ENCODE measurements around the gene CTSH.

CTSH gene

GRCh38 chr15:78950343-78950742 is 5.5 kb upstream of the CTSH start:
- H3K36me3 ChIP-seq (ENCODE audit: insufficient read depth, low read depth, low read length): no peaks in the 10 kb centered on the region
- no peak overlapping the region for H3K27ac ChIP-seq (ENCODE audit: low read length)
- no peak overlapping the region for H3K4me3 ChIP-seq (ENCODE audit: low read length)
- peaks cover 11% of the 10 kb centered on the region for H3K27me3 ChIP-seq (ENCODE audit: insufficient read depth, low read length)
- H3K9me3 ChIP-seq (ENCODE audit: insufficient read depth, low read depth, low read length): no peaks in the 10 kb centered on the region
- H3K4me1 ChIP-seq (ENCODE audit: insufficient read depth, low read length): 0 out of 2 replicates have a peak, but pooled peaks cover 3% of the 10 kb centered on the region
- H3K9ac ChIP-seq (ENCODE audit: low read depth, low read length): no peak overlapping the region

- H3K4me3 ChIP-seq (ENCODE audit: low read length): no peak overlapping the region
- no peaks in the 10 kb centered on the region for H3K36me3 ChIP-seq (ENCODE audit: insufficient read depth, low read depth, low read length)
- peaks cover 14% of the 10 kb centered on the region for H3K27me3 ChIP-seq (ENCODE audit: insufficient read depth, low read length)
- H3K9ac ChIP-seq (ENCODE audit: low read depth, low read length): no peak overlapping the region
- no peak overlapping the region for H3K27ac ChIP-seq (ENCODE audit: low read length)
- no peaks in the 10 kb centered on the region for H3K9me3 ChIP-seq (ENCODE audit: insufficient read depth, low read depth, low read length)
- H3K4me1 ChIP-seq (ENCODE audit: insufficient read depth, low read length): 0 out of 2 replicates have a peak, but pooled peaks cover 5% of the 10 kb centered on the region
Measured at GRCh38 chr15:78949461-78949860, 4.6 kb upstream of the CTSH start.

- H3K36me3 ChIP-seq (ENCODE audit: insufficient read depth, low read depth, low read length): no peaks in the 10 kb centered on the region
- peaks cover 34% of the 10 kb centered on the region for H3K27me3 ChIP-seq (ENCODE audit: insufficient read depth, low read length)
- H3K4me3 ChIP-seq (ENCODE audit: low read length): no peak overlapping the region
- H3K4me1 ChIP-seq (ENCODE audit: insufficient read depth, low read length): 0 out of 2 replicates have a peak, but pooled peaks cover 6% of the 10 kb centered on the region
- H3K9me3 ChIP-seq (ENCODE audit: insufficient read depth, low read depth, low read length): no peaks in the 10 kb centered on the region
- no peak overlapping the region for H3K9ac ChIP-seq (ENCODE audit: low read depth, low read length)
- H3K27ac ChIP-seq (ENCODE audit: low read length): no peak overlapping the region
Measured at GRCh38 chr15:78947506-78947905, 2.7 kb upstream of the CTSH start.

GRCh38 chr15:78946493-78946892 is 1.6 kb upstream of the CTSH start:
- 0 out of 2 replicates have a peak, but pooled peaks cover 6% of the 10 kb centered on the region for H3K4me1 ChIP-seq (ENCODE audit: insufficient read depth, low read length)
- no peak overlapping the region for H3K4me3 ChIP-seq (ENCODE audit: low read length)
- no peak overlapping the region for H3K27ac ChIP-seq (ENCODE audit: low read length)
- H3K36me3 ChIP-seq (ENCODE audit: insufficient read depth, low read depth, low read length): no peaks in the 10 kb centered on the region
- H3K9me3 ChIP-seq (ENCODE audit: insufficient read depth, low read depth, low read length): no peaks in the 10 kb centered on the region
- no peak overlapping the region for H3K9ac ChIP-seq (ENCODE audit: low read depth, low read length)
- peaks cover 36% of the 10 kb centered on the region for H3K27me3 ChIP-seq (ENCODE audit: insufficient read depth, low read length)

GRCh38 chr15:78944202-78944625 is 632 bp downstream of the CTSH start:
- Histone ChIP-seq H3K4me3 (ENCODE audit: low read length) (peak overlapping the region; percentile 76), H3K9me3 (ENCODE audit: insufficient read depth, low read depth, low read length) (no peaks in the 10 kb centered on the region), H3K27ac (ENCODE audit: low read length) (no peak overlapping the region), H3K9ac (ENCODE audit: low read depth, low read length) (peak overlapping the region; percentile 76; the same call in 1 of the 2 replicates), H3K4me1 (ENCODE audit: insufficient read depth, low read length) (0 out of 2 replicates have a peak, but pooled peaks cover 4% of the 10 kb centered on the region), H3K36me3 (ENCODE audit: insufficient read depth, low read depth, low read length) (no peaks in the 10 kb centered on the region), H3K27me3 (ENCODE audit: insufficient read depth, low read length) (peaks cover 36% of the 10 kb centered on the region)

GRCh38 chr15:78943692-78944091 is 1.2 kb downstream of the CTSH start:
- Histone ChIP-seq H3K4me1 (ENCODE audit: insufficient read depth, low read length) (0 out of 2 replicates have a peak, but pooled peaks cover 4% of the 10 kb centered on the region), H3K36me3 (ENCODE audit: insufficient read depth, low read depth, low read length) (no peaks in the 10 kb centered on the region), H3K9ac (ENCODE audit: low read depth, low read length) (no peak overlapping the region), H3K27me3 (ENCODE audit: insufficient read depth, low read length) (peaks cover 36% of the 10 kb centered on the region), H3K9me3 (ENCODE audit: insufficient read depth, low read depth, low read length) (no peaks in the 10 kb centered on the region), H3K4me3 (ENCODE audit: low read length) (no peak overlapping the region), H3K27ac (ENCODE audit: low read length) (no peak overlapping the region)

GRCh38 chr15:78942741-78943140 is 2.1 kb downstream of the CTSH start:
- Histone ChIP-seq H3K9me3 (ENCODE audit: insufficient read depth, low read depth, low read length) (no peaks in the 10 kb centered on the region), H3K4me1 (ENCODE audit: insufficient read depth, low read length) (0 out of 2 replicates have a peak, but pooled peaks cover 4% of the 10 kb centered on the region), H3K9ac (ENCODE audit: low read depth, low read length) (no peak overlapping the region), H3K27me3 (ENCODE audit: insufficient read depth, low read length) (peaks cover 36% of the 10 kb centered on the region), H3K27ac (ENCODE audit: low read length) (no peak overlapping the region), H3K36me3 (ENCODE audit: insufficient read depth, low read depth, low read length) (no peaks in the 10 kb centered on the region), H3K4me3 (ENCODE audit: low read length) (no peak overlapping the region)

- no peak overlapping the region for H3K27ac ChIP-seq (ENCODE audit: low read length)
- H3K27me3 ChIP-seq (ENCODE audit: insufficient read depth, low read length): peaks cover 16% of the 10 kb centered on the region
- no peaks in the 10 kb centered on the region for H3K4me1 ChIP-seq (ENCODE audit: insufficient read depth, low read length)
- H3K36me3 ChIP-seq (ENCODE audit: insufficient read depth, low read depth, low read length): no peaks in the 10 kb centered on the region
- H3K9ac ChIP-seq (ENCODE audit: low read depth, low read length): no peak overlapping the region
- no peak overlapping the region for H3K4me3 ChIP-seq (ENCODE audit: low read length)
- H3K9me3 ChIP-seq (ENCODE audit: insufficient read depth, low read depth, low read length): no peaks in the 10 kb centered on the region
Measured at GRCh38 chr15:78938658-78939488, 6.0 kb downstream of the CTSH start.

GRCh38 chr15:78937132-78937739 is 7.6 kb downstream of the CTSH start:
- Histone ChIP-seq H3K4me3 (ENCODE audit: low read length) (no peak overlapping the region), H3K27ac (ENCODE audit: low read length) (no peak overlapping the region)

GRCh38 chr15:78934655-78935023 is 10.2 kb downstream of the CTSH start:
- H3K9ac ChIP-seq (ENCODE audit: low read depth, low read length): no peak overlapping the region

More at GRCh38 chr15:78937132-78937739, 7.6 kb downstream of the CTSH start:
- H3K36me3 ChIP-seq (ENCODE audit: insufficient read depth, low read depth, low read length): no peaks in the 10 kb centered on the region
- no peaks in the 10 kb centered on the region for H3K9me3 ChIP-seq (ENCODE audit: insufficient read depth, low read depth, low read length)
- H3K27me3 ChIP-seq (ENCODE audit: insufficient read depth, low read length): no peaks in the 10 kb centered on the region
- H3K4me1 ChIP-seq (ENCODE audit: insufficient read depth, low read length): no peaks in the 10 kb centered on the region
- no peak overlapping the region for H3K9ac ChIP-seq (ENCODE audit: low read depth, low read length)

GRCh38 chr15:78933823-78934654 is 10.8 kb downstream of the CTSH start:
- Histone ChIP-seq H3K27me3 (ENCODE audit: insufficient read depth, low read length) (no peaks in the 10 kb centered on the region), H3K4me3 (ENCODE audit: low read length) (no peak overlapping the region), H3K4me1 (ENCODE audit: insufficient read depth, low read length) (no peaks in the 10 kb centered on the region), H3K27ac (ENCODE audit: low read length) (no peak overlapping the region), H3K36me3 (ENCODE audit: insufficient read depth, low read depth, low read length) (no peaks in the 10 kb centered on the region), H3K9ac (ENCODE audit: low read depth, low read length) (no peak overlapping the region), H3K9me3 (ENCODE audit: insufficient read depth, low read depth, low read length) (no peaks in the 10 kb centered on the region)

More at GRCh38 chr15:78934655-78935023, 10.2 kb downstream of the CTSH start:
- no peak overlapping the region for H3K4me3 ChIP-seq (ENCODE audit: low read length)
- no peaks in the 10 kb centered on the region for H3K9me3 ChIP-seq (ENCODE audit: insufficient read depth, low read depth, low read length)
- H3K27me3 ChIP-seq (ENCODE audit: insufficient read depth, low read length): no peaks in the 10 kb centered on the region
- H3K36me3 ChIP-seq (ENCODE audit: insufficient read depth, low read depth, low read length): no peaks in the 10 kb centered on the region
- no peak overlapping the region for H3K27ac ChIP-seq (ENCODE audit: low read length)
- H3K4me1 ChIP-seq (ENCODE audit: insufficient read depth, low read length): no peaks in the 10 kb centered on the region

All from iPS-20b (cell line).